GM08714 (cell line): Measurements from ENCODE around the gene REL.
"Not testable (repeated sequence)": the region's sequence is repeated elsewhere in the genome, so short reads cannot be mapped to it uniquely, and the experiment has no call there.

Experiments used
- H3K4me3 ChIP-seq: fragments of 200-500 bp; sonication (Bioruptor generic); 2 replicates; pipeline ENCODE4 v1.5.1; 2014; ENCODE audit warnings: mild to moderate bottlenecking, low read length, inconsistent platforms
- ZNF274 ChIP-seq: IDR thresholded peaks from 2 replicates; pipeline ENCODE4 v1.6.1; 2012; ENCODE audit warnings: mild to moderate bottlenecking, low read depth, low read length

Gene REL

GRCh38 chr2:60855989-60856669 is 25.2 kb upstream of the REL start:
- no peak overlapping the region for H3K4me3 ChIP-seq
- TF ChIP-seq ZNF274, result no peak

GRCh38 chr2:60857056-60857455 is 24.3 kb upstream of the REL start:
- H3K4me3 ChIP-seq, result no peak overlapping the region
- no peak for TF ChIP-seq ZNF274

GRCh38 chr2:60858897-60859311 is 22.5 kb upstream of the REL start:
- TF ChIP-seq ZNF274, result no peak
- H3K4me3 ChIP-seq, result no peak overlapping the region

GRCh38 chr2:60861736-60862135 is 19.6 kb upstream of the REL start:
- no peak for TF ChIP-seq ZNF274
- no peak overlapping the region for H3K4me3 ChIP-seq

GRCh38 chr2:60862642-60863041 is 18.7 kb upstream of the REL start:
- no peak overlapping the region for H3K4me3 ChIP-seq
- TF ChIP-seq ZNF274, result no peak

GRCh38 chr2:60865361-60865760 is 16.0 kb upstream of the REL start:
- not testable (repeated sequence) for H3K4me3 ChIP-seq

- no peak for TF ChIP-seq ZNF274
- no peak overlapping the region for H3K4me3 ChIP-seq
Observed at GRCh38 chr2:60867007-60867406, 14.4 kb upstream of the REL start.

- TF ChIP-seq ZNF274, result no peak
- H3K4me3 ChIP-seq, result no peak overlapping the region
Observed at GRCh38 chr2:60867848-60868247, 13.5 kb upstream of the REL start.

GRCh38 chr2:60868589-60869273 is 12.6 kb upstream of the REL start:
- no peak for TF ChIP-seq ZNF274
- H3K4me3 ChIP-seq, result no peak overlapping the region

GRCh38 chr2:60872510-60872928 is 8.9 kb upstream of the REL start:
- no peak overlapping the region; the same call in 1 of the 2 replicates for H3K4me3 ChIP-seq
- TF ChIP-seq ZNF274, result no peak

GRCh38 chr2:60873381-60873780 is 8.0 kb upstream of the REL start:
- no peak overlapping the region; the same call in 1 of the 2 replicates for H3K4me3 ChIP-seq
- TF ChIP-seq ZNF274, result no peak

GRCh38 chr2:60875520-60875919 is 5.9 kb upstream of the REL start:
- no peak overlapping the region for H3K4me3 ChIP-seq
- no peak for TF ChIP-seq ZNF274

- TF ChIP-seq ZNF274, result no peak
- H3K4me3 ChIP-seq, result peak overlapping the region; percentile 89
Observed at GRCh38 chr2:60880643-60881046, 729 bp upstream of the REL start.

- no peak for TF ChIP-seq ZNF274
- H3K4me3 ChIP-seq, result peak overlapping the region; percentile 97
Observed at GRCh38 chr2:60882971-60883753, 1.8 kb downstream of the REL start.

- TF ChIP-seq ZNF274, result no peak
- H3K4me3 ChIP-seq, result peak overlapping the region; percentile 97; the same call in 1 of the 2 replicates
Observed at GRCh38 chr2:60883896-60884295, 2.5 kb downstream of the REL start.
